IPS-18c (cell line): ENCODE measurements around the gene DLGAP1.
"Not testable (repeated sequence)": the region's sequence is repeated elsewhere in the genome, so short reads cannot be mapped to it uniquely, and the experiment has no call there.

Experiments
- H3K4me3 ChIP-seq: 2 replicates; pipeline ENCODE4 v1.7.0; 2013; ENCODE audit warnings: low read depth, mild to moderate bottlenecking, low read length, moderate library complexity; ENCODE audit not compliant: insufficient read depth
- H3K9me3 ChIP-seq: one replicate; pipeline ENCODE4 v1.6.1; 2013; ENCODE audit warnings: mild to moderate bottlenecking, low read length, moderate library complexity; ENCODE audit not compliant: control insufficient read depth, insufficient read depth

The DLGAP1 gene

GRCh38 chr18:4319738-4320677 lies 135.1 kb downstream of the DLGAP1 start:
- no peak overlapping the region for H3K4me3 ChIP-seq
- H3K9me3 ChIP-seq = no peaks in the 10 kb centered on the region

- H3K4me3 ChIP-seq = no peak overlapping the region
- no peaks in the 10 kb centered on the region for H3K9me3 ChIP-seq
These were observed 136.8 kb downstream of the DLGAP1 start for GRCh38 chr18:4318311-4318710.

- H3K9me3 ChIP-seq, H3K4me3 ChIP-seq: not testable (repeated sequence)
These were observed 143.2 kb downstream of the DLGAP1 start for GRCh38 chr18:4311945-4312344.

- H3K4me3 ChIP-seq = no peak overlapping the region; the same call in 1 of the 2 replicates
- no peaks in the 10 kb centered on the region for H3K9me3 ChIP-seq
These were observed 144.0 kb downstream of the DLGAP1 start for GRCh38 chr18:4311136-4311535.

- no peaks in the 10 kb centered on the region for H3K9me3 ChIP-seq
- H3K4me3 ChIP-seq = no peak overlapping the region
These were observed 145.9 kb downstream of the DLGAP1 start for GRCh38 chr18:4309227-4309626.

GRCh38 chr18:4308576-4308975 lies 146.5 kb downstream of the DLGAP1 start:
- no peak overlapping the region for H3K4me3 ChIP-seq

GRCh38 chr18:4299395-4299794 lies 155.7 kb downstream of the DLGAP1 start:
- Histone ChIP-seq H3K4me3 (no peak overlapping the region), H3K9me3 (no peaks in the 10 kb centered on the region)

More at GRCh38 chr18:4308576-4308975, 146.5 kb downstream of the DLGAP1 start:
- no peaks in the 10 kb centered on the region for H3K9me3 ChIP-seq

GRCh38 chr18:4293337-4293736 lies 161.8 kb downstream of the DLGAP1 start:
- Histone ChIP-seq H3K4me3 (no peak overlapping the region), H3K9me3 (no peaks in the 10 kb centered on the region)

GRCh38 chr18:4292696-4293095 lies 162.4 kb downstream of the DLGAP1 start:
- no peaks in the 10 kb centered on the region for H3K9me3 ChIP-seq

GRCh38 chr18:4287340-4287739 lies 167.8 kb downstream of the DLGAP1 start:
- H3K4me3 ChIP-seq, H3K9me3 ChIP-seq: not testable (repeated sequence)

More at GRCh38 chr18:4292696-4293095, 162.4 kb downstream of the DLGAP1 start:
- no peak overlapping the region for H3K4me3 ChIP-seq

- Histone ChIP-seq H3K9me3 (no peaks in the 10 kb centered on the region), H3K4me3 (no peak overlapping the region)
These were observed 168.9 kb downstream of the DLGAP1 start for GRCh38 chr18:4286256-4286655.

GRCh38 chr18:4285525-4285924 lies 169.6 kb downstream of the DLGAP1 start:
- no peak overlapping the region for H3K4me3 ChIP-seq
- H3K9me3 ChIP-seq = no peaks in the 10 kb centered on the region

GRCh38 chr18:4284528-4284927 lies 170.6 kb downstream of the DLGAP1 start:
- Histone ChIP-seq H3K4me3 (no peak overlapping the region), H3K9me3 (no peaks in the 10 kb centered on the region)

GRCh38 chr18:4283746-4284291 lies 171.3 kb downstream of the DLGAP1 start:
- H3K9me3 ChIP-seq = no peaks in the 10 kb centered on the region
- no peak overlapping the region for H3K4me3 ChIP-seq

GRCh38 chr18:4282954-4283353 lies 172.2 kb downstream of the DLGAP1 start:
- H3K4me3 ChIP-seq = no peak overlapping the region

GRCh38 chr18:4276953-4277585 lies 178.0 kb downstream of the DLGAP1 start:
- no peak overlapping the region for H3K4me3 ChIP-seq
- H3K9me3 ChIP-seq = no peaks in the 10 kb centered on the region

More at GRCh38 chr18:4282954-4283353, 172.2 kb downstream of the DLGAP1 start:
- no peaks in the 10 kb centered on the region for H3K9me3 ChIP-seq

- Histone ChIP-seq H3K4me3 (no peak overlapping the region), H3K9me3 (no peaks in the 10 kb centered on the region)
These were observed 183.2 kb downstream of the DLGAP1 start for GRCh38 chr18:4271952-4272351.

GRCh38 chr18:4270988-4271387 lies 184.1 kb downstream of the DLGAP1 start:
- H3K4me3 ChIP-seq = no peak overlapping the region
- no peaks in the 10 kb centered on the region for H3K9me3 ChIP-seq
